Endodermal cell (in vitro differentiated cells): Measurements from ENCODE around the gene VAPB. TPM values are rescaled to one million over a fixed set of nuclear protein-coding genes. Genes with fewer than 3 reads are reported as not detected.

Source experiments
- DNase-seq: peaks from one replicate; pipeline ENCODE4 v3.0.0-alpha.2; 2017
- H3K27ac ChIP-seq: 2 replicates; pipeline ENCODE4 v1.5.1; 2013; ENCODE audit warnings: mild to moderate bottlenecking, low read depth, low read length, moderate library complexity
- H3K27me3 ChIP-seq: 2 replicates; pipeline ENCODE4 v1.6.1; 2013; ENCODE audit warnings: mild to moderate bottlenecking, low read length, moderate library complexity; ENCODE audit not compliant: insufficient read depth, control insufficient read depth, poor library complexity, severe bottlenecking
- H3K36me3 ChIP-seq: 2 replicates; pipeline ENCODE4 v1.7.0; 2013; ENCODE audit warnings: mild to moderate bottlenecking, low read length, moderate library complexity; ENCODE audit not compliant: control insufficient read depth, insufficient read depth
- H3K4me1 ChIP-seq: one replicate; pipeline ENCODE4 v1.7.0; 2013; ENCODE audit warnings: low read length; ENCODE audit not compliant: control insufficient read depth, insufficient read depth
- H3K4me3 ChIP-seq: 2 replicates; pipeline ENCODE4 v1.5.1; 2013; ENCODE audit warnings: mild to moderate bottlenecking, low read length, moderate library complexity
- H3K9ac ChIP-seq: 2 replicates; pipeline ENCODE4 v1.6.1; 2013; ENCODE audit warnings: mild to moderate bottlenecking, low read length, moderate library complexity; ENCODE audit not compliant: poor library complexity, severe bottlenecking; ENCODE audit errors: extremely low read depth
- H3K9me3 ChIP-seq: 2 replicates; pipeline ENCODE4 v1.6.1; 2013; ENCODE audit warnings: mild to moderate bottlenecking, low read length, moderate library complexity; ENCODE audit not compliant: control insufficient read depth
- H3K27ac Mint-ChIP-seq: 2 replicates; pipeline ENCODE4 v1.8.0; 2020; ENCODE audit warnings: mixed read lengths
- H3K27me3 Mint-ChIP-seq: 2 replicates; pipeline ENCODE4 v1.8.0; 2021; ENCODE audit warnings: mild to moderate bottlenecking, mixed read lengths; ENCODE audit not compliant: insufficient read depth
- H3K36me3 Mint-ChIP-seq: 2 replicates; pipeline ENCODE4 v1.8.0; 2020; ENCODE audit warnings: low read depth, mixed read lengths
- H3K4me1 Mint-ChIP-seq: 2 replicates; pipeline ENCODE4 v1.8.0; 2020; ENCODE audit warnings: mixed read lengths
- H3K4me3 Mint-ChIP-seq: 2 replicates; pipeline ENCODE4 v1.8.0; 2020; ENCODE audit warnings: mild to moderate bottlenecking, moderate library complexity, mixed read lengths
- H3K9me3 Mint-ChIP-seq: 2 replicates; pipeline ENCODE4 v1.8.0; 2020; ENCODE audit warnings: mild to moderate bottlenecking, mixed read lengths
- CTCF ChIP-seq: fragments of 200-600 bp; sonication (generic); conservative IDR thresholded peaks from 2 replicates; pipeline ENCODE4 v1.5.0; 2021; ENCODE audit warnings: antibody characterized with exemption, mild to moderate bottlenecking
- WGBS, 2 experiments: methylation state at CpG; one replicate each; pipeline versions ENCODE4 v1.1.5 to v1.1.7; 2013; ENCODE audit warnings: missing lambda C conversion rate in 2 of 2, mixed read lengths in 1 of 2; ENCODE audit not compliant: insufficient coverage in 1 of 2, insufficient read length in 1 of 2; 5-methylcytosine and 5-hydroxymethylcytosine counted together
- long read RNA-seq, 4 experiments: library from polyadenylated mRNA in 2 of 4; library from RNA in 1 of 4; library from capped mRNA in 1 of 4; stranded (forward) in 3 of 4; unstranded in 1 of 4; transcript quantifications; one replicate each; pipeline ENCODE4 v2.0.0, GENCODE V29; 2020 to 2021; ENCODE audit warnings: inconsistent platforms in 1 of 4
- polyA plus RNA-seq, 2 experiments: library from polyadenylated mRNA; stranded (reverse); fragments of 50-300 nt; gene quantifications; one replicate each; pipeline ENCODE4 v1.2.3, GENCODE V29; 2013
- total RNA-seq, 2 donors: library from RNA; stranded (reverse); fragmentation: NEBNext Ultra II Directional in 1 of 2; extraction: Animal tissue kit (Norgen Biotek cat#: 25700) in 1 of 2; gene quantifications; 2 replicates in 1 of 2; 3 replicates in 1 of 2; pipeline ENCODE4 v1.2.1, GENCODE V29; 2021

The VAPB gene
- total RNA-seq, result 10 to 100 TPM; 47.3 to 47.5 TPM
- 39.5 TPM for polyA plus RNA-seq (2013, experiment 1 of 2)
- 32.1 TPM for polyA plus RNA-seq (2013, experiment 2 of 2)
- long read RNA-seq, experiment 1, full-length matches to known transcripts, result 12 of 36 reads
- long read RNA-seq, experiment 1, partial matches to known transcripts, result 11 of 36 reads
- long read RNA-seq, experiment 1, other reads (novel, unspliced or antisense), result 13 of 36 reads
- long read RNA-seq, experiment 2, full-length matches to known transcripts, result 58 of 78 reads
- long read RNA-seq, experiment 2, partial matches to known transcripts, result 2 of 78 reads
- long read RNA-seq, experiment 2, other reads (novel, unspliced or antisense), result 18 of 78 reads
- long read RNA-seq, experiment 3, full-length matches to known transcripts, result 165 of 192 reads
- long read RNA-seq, experiment 3, partial matches to known transcripts, result 6 of 192 reads
- long read RNA-seq, experiment 3, other reads (novel, unspliced or antisense), result 21 of 192 reads
- long read RNA-seq, experiment 4, full-length matches to known transcripts, result 19 of 50 reads
- long read RNA-seq, experiment 4, partial matches to known transcripts, result 3 of 50 reads
- long read RNA-seq, experiment 4, other reads (novel, unspliced or antisense), result 28 of 50 reads

GRCh38 chr20:58388882-58389323 is at the start of gene VAPB:
TSS of gene VAPB (plus strand) at chr20:58389229. CDS start at chr20:58389460, 231 bp downstream.
- Histone ChIP-seq H3K9ac (peak within 1 kb of the TSS; percentile 74), H3K4me3 (peak within 1 kb of the TSS; percentile 93), H3K36me3 (peaks cover 27% of the 10 kb centered on the region), H3K9me3 (no peaks in the 10 kb centered on the region), H3K27ac (peak within 1 kb of the TSS; percentile 80), H3K27me3 (no peaks in the 10 kb centered on the region), H3K4me1 (peaks cover 4% of the 10 kb centered on the region)
- peak; percentile 98 for DNase-seq
- Mint-ChIP-seq H3K27me3 (no peaks in the 10 kb centered on the region), H3K36me3 (peaks cover 26% of the 10 kb centered on the region), H3K4me1 (peaks cover 19% of the 10 kb centered on the region), H3K9me3 (peaks cover 2% of the 10 kb centered on the region), H3K4me3 (peak within 1 kb of the TSS; percentile 72), H3K27ac (peak within 1 kb of the TSS; percentile 88)
- TF ChIP-seq CTCF, result no peak
- 0% methylated on average over 4 to 51 of the region's 51 CpGs for WGBS, 2 experiments

- Histone ChIP-seq H3K36me3 (peaks cover 38% of the 10 kb centered on the region), H3K27me3 (no peaks in the 10 kb centered on the region), H3K9me3 (no peaks in the 10 kb centered on the region), H3K27ac (no peak overlapping the region), H3K4me1 (peaks cover 6% of the 10 kb centered on the region), H3K4me3 (no peak overlapping the region), H3K9ac (no peak overlapping the region)
- Mint-ChIP-seq H3K4me1 (peaks cover 35% of the 10 kb centered on the region), H3K36me3 (peaks cover 17% of the 10 kb centered on the region), H3K27ac (no peak overlapping the region), H3K4me3 (no peak overlapping the region), H3K27me3 (no peaks in the 10 kb centered on the region), H3K9me3 (no peaks in the 10 kb centered on the region)
- DNase-seq, result no peak
- TF ChIP-seq CTCF, result no peak
- WGBS, 2 experiments, result 94 to 100% methylated on average over 2 to 6 of the region's 6 CpGs
These were observed 49.3 kb upstream of the VAPB start for GRCh38 chr20:58339741-58340140.

GRCh38 chr20:58340151-58340550 is 48.9 kb upstream of the VAPB start:
- 92 to 100% methylated on average over 1 to 4 of the region's 4 CpGs for WGBS, 2 experiments

More at GRCh38 chr20:58340151-58340550, 48.9 kb upstream of the VAPB start:
- H3K4me1 ChIP-seq, result peaks cover 3% of the 10 kb centered on the region
- Mint-ChIP-seq H3K27ac (no peak overlapping the region), H3K9me3 (no peaks in the 10 kb centered on the region), H3K27me3 (no peaks in the 10 kb centered on the region), H3K4me3 (no peak overlapping the region), H3K36me3 (peaks cover 19% of the 10 kb centered on the region), H3K4me1 (peaks cover 32% of the 10 kb centered on the region)
- no peak for TF ChIP-seq CTCF
- H3K4me3 ChIP-seq, result no peak overlapping the region
- H3K36me3 ChIP-seq, result peaks cover 38% of the 10 kb centered on the region
- H3K9me3 ChIP-seq, result no peaks in the 10 kb centered on the region
- no peak overlapping the region for H3K9ac ChIP-seq
- H3K27ac ChIP-seq, result no peak overlapping the region
- DNase-seq, result no peak
- no peaks in the 10 kb centered on the region for H3K27me3 ChIP-seq
